OCI-LY3 (cell line): ENCODE results near the gene KRT16.

Source experiments
- CTCF ChIP-seq: fragments of 200-600, 300-600 bp; sonication (generic); IDR thresholded peaks from 2 replicates; pipeline ENCODE4 v1.5.1; 2014; ENCODE audit warnings: antibody characterized with exemption, low read length, low read depth
- EZH2phosphoT487 ChIP-seq: fragments of 200-600 bp; shearing (Covaris generic); IDR thresholded peaks from 2 replicates; pipeline ENCODE4 v1.6.1; 2018; ENCODE audit warnings: antibody characterized with exemption, mixed run types, low read depth

GRCh38 chr17:41594363-41594915, 18.1 kb downstream of the KRT16 start:
- TF ChIP-seq CTCF (no peak), EZH2phosphoT487 (no peak)
